ENCODE results near the gene COMTD1.
"Not testable (repeated sequence)": the region's sequence is repeated elsewhere in the genome, so short reads cannot be mapped to it uniquely, and the experiment has no call there.

Gene COMTD1

GRCh38 chr10:75212343-75212742, 23.4 kb downstream of the COMTD1 start:
- DNase-seq = no peak

- DNase-seq = no peak
Observed at GRCh38 chr10:75211007-75211691, 24.6 kb downstream of the COMTD1 start.

- DNase-seq = peak; percentile 17
Observed at GRCh38 chr10:75210282-75211006, 25.3 kb downstream of the COMTD1 start, which contains the start of gene VDAC2. TSS of gene VDAC2 (plus strand) at chr10:75210796. CDS start at chr10:75211159, 363 bp downstream.

- peak; percentile 6 for DNase-seq
Observed at GRCh38 chr10:75209921-75210281, 25.9 kb downstream of the COMTD1 start.

- DNase-seq = no peak
Observed at GRCh38 chr10:75209086-75209920, 26.5 kb downstream of the COMTD1 start.

- no peak for DNase-seq
Observed at GRCh38 chr10:75208181-75208580, 27.6 kb downstream of the COMTD1 start.

- no peak for DNase-seq
Observed at GRCh38 chr10:75207857-75208144, 28.0 kb downstream of the COMTD1 start.

GRCh38 chr10:75207079-75207856, 28.5 kb downstream of the COMTD1 start:
- no peak for DNase-seq

GRCh38 chr10:75206638-75207037, 29.1 kb downstream of the COMTD1 start:
- DNase-seq = not testable (repeated sequence)

- DNase-seq = no peak
Observed at GRCh38 chr10:75205908-75206307, 29.8 kb downstream of the COMTD1 start.

- no peak for DNase-seq
Observed at GRCh38 chr10:75203724-75204123, 32.0 kb downstream of the COMTD1 start.

- not testable (repeated sequence) for DNase-seq
Observed at GRCh38 chr10:75203046-75203620, 32.6 kb downstream of the COMTD1 start.

- DNase-seq = no peak
Observed at GRCh38 chr10:75202321-75203045, 33.3 kb downstream of the COMTD1 start.

GRCh38 chr10:75201793-75202307, 33.9 kb downstream of the COMTD1 start:
- no peak for DNase-seq

GRCh38 chr10:75199949-75200348, 35.8 kb downstream of the COMTD1 start:
- not testable (repeated sequence) for DNase-seq

GRCh38 chr10:75197906-75198305, 37.9 kb downstream of the COMTD1 start:
- no peak for DNase-seq

- no peak for DNase-seq
Observed at GRCh38 chr10:75197066-75197465, 38.7 kb downstream of the COMTD1 start.

GRCh38 chr10:75195035-75195763, 40.6 kb downstream of the COMTD1 start:
- DNase-seq = no peak

GRCh38 chr10:75194625-75195024, 41.1 kb downstream of the COMTD1 start:
- not testable (repeated sequence) for DNase-seq

- no peak for DNase-seq
Observed at GRCh38 chr10:75191821-75192568, 43.8 kb downstream of the COMTD1 start.
